Activated CD4-positive, alpha-beta T cell treated with anti-CD3 and anti-CD28 coated beads, Interleukin-2, Interleukin-4, amounts not matched to agents 100 ng/mL and 50 ng/mL, durations not matched to agents 16 hours and 8 hours (primary cell): ENCODE measurements around the gene GRXCR1.

ENCODE experiments used
- DNase-seq: peaks from one replicate; pipeline ENCODE4 v3.0.0-alpha.2; 2020; ENCODE audit warnings: low spot score

GRXCR1 gene

GRCh38 chr4:42892413-42892812 is at the start of gene GRXCR1:
Gene GRXCR1 (plus strand): TSS chr4:42892713. CDS start chr4:42893267, 554 bp downstream.
- no peak for DNase-seq

GRCh38 chr4:42843694-42844093 is 48.8 kb upstream of the GRXCR1 start:
- DNase-seq = no peak

GRCh38 chr4:42844422-42845070 is 48.0 kb upstream of the GRXCR1 start:
- no peak for DNase-seq

- DNase-seq = no peak
Measured at GRCh38 chr4:42845586-42845985, 46.9 kb upstream of the GRXCR1 start.

- no peak for DNase-seq
Measured at GRCh38 chr4:42855779-42856178, 36.7 kb upstream of the GRXCR1 start.

GRCh38 chr4:42865572-42866189 is 26.8 kb upstream of the GRXCR1 start:
- peak; percentile 62 for DNase-seq

GRCh38 chr4:42871261-42871660 is 21.3 kb upstream of the GRXCR1 start:
- DNase-seq = no peak

GRCh38 chr4:42871671-42872290 is 20.7 kb upstream of the GRXCR1 start:
- no peak for DNase-seq

- no peak for DNase-seq
Measured at GRCh38 chr4:42878863-42879262, 13.7 kb upstream of the GRXCR1 start.

- DNase-seq = no peak
Measured at GRCh38 chr4:42881253-42881652, 11.3 kb upstream of the GRXCR1 start.

GRCh38 chr4:42891644-42892043 is 869 bp upstream of the GRXCR1 start:
- no peak for DNase-seq

- no peak for DNase-seq
Measured at GRCh38 chr4:42895452-42895851, 2.9 kb downstream of the GRXCR1 start.

- DNase-seq = no peak
Measured at GRCh38 chr4:42904986-42905385, 12.5 kb downstream of the GRXCR1 start.

- DNase-seq = no peak
Measured at GRCh38 chr4:42905591-42905990, 13.1 kb downstream of the GRXCR1 start.

GRCh38 chr4:42906341-42906740 is 13.8 kb downstream of the GRXCR1 start:
- no peak for DNase-seq

- no peak for DNase-seq
Measured at GRCh38 chr4:42906891-42907759, 14.6 kb downstream of the GRXCR1 start.

- DNase-seq = no peak
Measured at GRCh38 chr4:42910459-42910858, 17.9 kb downstream of the GRXCR1 start.

GRCh38 chr4:42914937-42915336 is 22.4 kb downstream of the GRXCR1 start:
- no peak for DNase-seq

GRCh38 chr4:42915484-42915883 is 23.0 kb downstream of the GRXCR1 start:
- no peak for DNase-seq

- no peak for DNase-seq
Measured at GRCh38 chr4:42917296-42917695, 24.8 kb downstream of the GRXCR1 start.

GRCh38 chr4:42923431-42923830 is 30.9 kb downstream of the GRXCR1 start:
- DNase-seq = no peak

GRCh38 chr4:42925921-42926320 is 33.4 kb downstream of the GRXCR1 start:
- no peak for DNase-seq

GRCh38 chr4:42927946-42928345 is 35.4 kb downstream of the GRXCR1 start:
- DNase-seq = no peak
